Muscle of back (tissue), 11 donors: ENCODE results near the gene RNF40. TPM values are rescaled to one million over a fixed set of nuclear protein-coding genes. Genes with fewer than 3 reads are reported as not detected.
A peak's percentile ranks its signal among the peaks of the same experiment; 100 is the strongest.

Source experiments
- DNase-seq, 3 donors: peaks; one replicate each; pipeline versions ENCODE4 v3.0.0 to v3.0.0-alpha.2; 2013
- polyA plus RNA-seq, 10 donors: library from polyadenylated mRNA; unstranded; fragments of 120-200 nt; gene quantifications; one replicate each; pipeline ENCODE4 v1.2.1, GENCODE V29; 2013; ENCODE audit not compliant: insufficient read length in 10 of 10

The RNF40 gene
- polyA plus RNA-seq, 10 donors: 46.0 to 66.6 (median 54.1) TPM

GRCh38 chr16:30738984-30739951 is 22.9 kb upstream of the RNF40 start:
- DNase-seq: no peak

GRCh38 chr16:30740364-30741251 is 21.5 kb upstream of the RNF40 start:
- peak in 1 of 3 donors; percentile 40 for DNase-seq

DNA sequence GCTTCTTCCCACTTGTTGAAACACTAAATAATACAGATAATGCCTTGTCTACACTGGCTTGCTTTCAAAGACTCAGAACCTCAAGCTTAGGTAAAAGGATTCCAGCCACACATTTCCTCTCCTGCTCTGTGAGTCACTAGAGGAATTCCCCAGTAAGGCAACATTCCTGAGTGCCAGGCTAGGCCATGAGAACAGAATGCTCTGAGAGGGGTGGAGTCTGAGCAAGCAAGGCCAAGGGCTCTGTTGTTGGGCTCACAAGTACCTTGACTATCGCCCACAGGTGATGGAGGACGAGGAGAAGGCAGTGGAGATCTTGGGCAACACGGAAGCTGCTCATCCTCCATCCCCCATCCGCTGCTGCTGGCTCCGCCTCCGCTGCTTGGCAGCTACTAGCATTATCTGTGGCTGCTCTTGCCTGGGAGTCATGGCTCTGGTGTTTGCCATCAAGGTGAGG is 20.6 kb upstream of the RNF40 start:
- peak in 1 of 3 donors; percentile 47 for DNase-seq

DNA sequence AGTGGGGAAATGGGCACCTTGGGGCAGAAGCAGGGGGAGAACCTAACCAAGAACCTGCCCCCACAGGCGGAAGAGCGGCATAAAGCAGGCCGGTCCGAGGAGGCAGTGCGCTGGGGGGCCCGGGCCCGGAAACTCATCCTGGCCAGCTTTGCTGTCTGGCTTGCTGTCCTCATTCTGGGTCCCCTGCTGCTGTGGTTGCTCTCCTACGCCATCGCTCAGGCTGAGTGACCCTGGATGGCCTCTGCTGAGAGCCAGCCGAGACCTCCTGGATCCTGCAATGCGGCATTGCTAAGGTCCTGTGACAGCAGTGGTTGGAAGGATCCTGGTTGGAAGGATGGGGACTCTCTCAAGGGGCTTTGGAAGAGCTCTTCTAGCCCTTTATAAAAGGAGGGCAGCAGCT is 18.4 kb upstream of the RNF40 start:
- peak in 2 of 3 donors; percentile 60 to 80 for DNase-seq

GRCh38 chr16:30744183-30744582 is 17.9 kb upstream of the RNF40 start:
- DNase-seq: peak; percentile 79 to 93 (median 81)

- no peak for DNase-seq
Observed at GRCh38 chr16:30745082-30745481, 17.0 kb upstream of the RNF40 start.

DNA sequence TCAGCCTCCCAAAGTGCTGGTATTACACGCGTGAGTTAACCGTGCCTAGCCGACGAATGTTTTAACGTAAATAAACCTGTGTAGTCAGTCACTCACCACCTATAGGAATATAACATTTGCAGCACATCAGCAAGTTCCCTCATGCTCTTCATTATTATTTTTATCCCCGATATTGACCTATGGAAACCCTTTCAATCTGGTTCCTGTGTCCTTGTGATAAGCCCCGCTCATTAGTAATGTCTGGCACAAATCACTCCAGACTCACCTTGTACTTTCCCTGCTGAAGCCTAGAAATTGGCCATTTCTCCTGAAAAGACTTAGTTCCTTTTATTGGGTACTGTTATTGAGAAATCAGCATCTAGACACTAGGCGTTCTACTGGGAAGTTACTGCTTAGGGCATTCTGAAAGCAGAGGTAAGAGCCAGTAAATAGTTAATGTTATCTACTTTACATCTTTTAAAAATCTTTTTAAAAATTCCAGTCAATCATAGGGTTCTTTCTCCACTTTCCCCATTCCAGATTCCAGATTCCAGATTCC is 15.4 kb upstream of the RNF40 start:
- DNase-seq: no peak

- no peak for DNase-seq
Observed at GRCh38 chr16:30747331-30747730, 14.8 kb upstream of the RNF40 start.

- peak; percentile 99 to 100 (median 99) for DNase-seq
Observed at GRCh38 chr16:30747799-30748633, 14.1 kb upstream of the RNF40 start, which contains the start of gene PHKG2. Gene PHKG2, plus strand, starts transcription at chr16:30748425. Its CDS starts 396 bp downstream, at chr16:30748821.

DNA sequence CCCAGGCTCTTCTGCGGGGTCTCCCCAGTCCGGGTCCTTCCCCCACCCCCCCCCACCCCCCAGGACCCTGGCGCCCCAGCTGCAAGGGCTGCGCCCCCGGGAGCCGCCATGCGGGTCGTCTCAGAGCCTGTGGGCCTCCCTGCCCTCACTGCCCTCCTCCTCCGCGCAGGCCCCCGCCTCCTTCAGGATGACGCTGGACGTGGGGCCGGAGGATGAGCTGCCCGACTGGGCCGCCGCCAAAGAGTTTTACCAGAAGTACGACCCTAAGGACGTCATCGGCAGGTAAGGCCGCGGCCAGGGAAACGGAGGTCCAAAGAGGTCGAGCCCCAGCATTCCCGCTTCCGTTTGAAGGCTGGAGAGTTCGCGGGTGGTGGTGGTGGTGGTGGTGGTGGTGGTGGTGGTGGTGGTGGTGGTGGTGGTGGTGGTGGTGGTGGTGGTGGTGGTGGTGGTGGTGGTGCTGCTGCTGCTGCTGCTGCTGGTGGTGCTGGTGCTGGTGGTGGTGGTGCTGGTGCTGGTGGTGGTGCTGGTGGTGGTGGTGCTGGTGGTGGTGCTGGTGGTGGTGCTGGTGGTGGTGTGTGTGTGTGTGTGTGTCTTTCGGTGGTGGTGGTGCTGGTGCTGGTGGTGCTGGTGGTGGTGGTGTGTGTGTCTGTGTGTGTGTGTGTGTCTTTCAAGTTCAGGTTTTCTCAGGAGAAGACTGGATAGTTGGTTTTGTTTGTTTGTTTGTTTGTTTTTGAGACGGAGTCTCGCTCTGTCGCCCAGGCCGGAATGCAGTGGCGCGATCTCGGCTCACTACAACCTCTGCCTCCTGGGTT is 13.3 kb upstream of the RNF40 start:
- no peak for DNase-seq

GRCh38 chr16:30750201-30750600 is 11.9 kb upstream of the RNF40 start:
- no peak for DNase-seq

DNA sequence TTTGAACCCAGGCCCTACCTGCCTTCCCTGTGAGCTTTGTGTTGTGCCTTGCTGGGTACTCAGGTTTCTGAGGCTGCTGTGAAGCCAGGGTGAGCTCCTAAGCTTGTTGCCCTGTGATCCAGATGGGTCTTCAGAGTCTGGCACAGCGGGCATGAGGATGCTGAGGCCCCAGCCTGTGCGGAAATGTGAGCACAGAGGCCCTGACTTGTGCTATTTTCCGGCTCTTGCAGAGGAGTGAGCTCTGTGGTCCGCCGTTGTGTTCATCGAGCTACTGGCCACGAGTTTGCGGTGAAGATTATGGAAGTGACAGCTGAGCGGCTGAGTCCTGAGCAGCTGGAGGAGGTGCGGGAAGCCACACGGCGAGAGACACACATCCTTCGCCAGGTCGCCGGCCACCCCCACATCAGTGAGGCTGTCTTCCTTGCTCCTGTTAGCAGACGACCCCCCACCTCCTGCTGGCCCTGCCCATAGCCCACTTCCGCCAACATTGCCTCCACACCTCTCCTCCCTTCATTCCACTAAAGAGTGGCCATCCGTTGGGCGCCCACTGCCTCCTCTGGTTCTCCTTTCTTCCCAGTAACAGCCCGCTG is 11.2 kb upstream of the RNF40 start:
- DNase-seq: no peak

GRCh38 chr16:30753596-30753995 is 8.5 kb upstream of the RNF40 start:
- no peak for DNase-seq

- DNase-seq: no peak
Observed at GRCh38 chr16:30755955-30756780, 6.0 kb upstream of the RNF40 start.

- no peak for DNase-seq
Observed at GRCh38 chr16:30756781-30757100, 5.4 kb upstream of the RNF40 start.

GRCh38 chr16:30757316-30757715 is 4.8 kb upstream of the RNF40 start:
- no peak for DNase-seq

- DNase-seq: no peak
Observed at GRCh38 chr16:30758988-30759491, 3.1 kb upstream of the RNF40 start.

- DNase-seq: no peak
Observed at GRCh38 chr16:30760001-30760559, 2.0 kb upstream of the RNF40 start.
